Activated CD4-positive, alpha-beta memory T cell treated with anti-CD3 and anti-CD28 coated beads, Interleukin-2, amount 10 ng/mL, durations not matched to agents 7 days and 5 days (primary cell): Measurements from ENCODE around the gene MUC5B. TPM values are rescaled to one million over a fixed set of nuclear protein-coding genes. Genes with fewer than 3 reads are reported as not detected.

Experiments
- CTCF ChIA-PET: fragments of 350-600 bp; sonication (Branson Sonifier 250); formaldehyde crosslinking; loops from one replicate; lab custom pipeline; 2021; ENCODE audit warnings: antibody characterized with exemption, inconsistent platforms; lab: Charles Lee
- POLR2A ChIA-PET: fragments of 350-600 bp; sonication (Branson Sonifier 250); formaldehyde crosslinking; loops from one replicate; lab custom pipeline; 2021; ENCODE audit warnings: antibody characterized with exemption; lab: Charles Lee
- DNase-seq: peaks from one replicate; pipeline ENCODE4 v3.0.0-alpha.2; 2020
- H3K27ac Mint-ChIP-seq: one replicate; pipeline ENCODE4 v1.8.0; 2021; ENCODE audit warnings: mild to moderate bottlenecking, mixed read lengths
- H3K27me3 Mint-ChIP-seq: one replicate; pipeline ENCODE4 v1.8.0; 2021; ENCODE audit warnings: mixed read lengths
- H3K36me3 Mint-ChIP-seq: one replicate; pipeline ENCODE4 v1.8.0; 2021; ENCODE audit warnings: low read depth, mixed read lengths
- H3K4me1 Mint-ChIP-seq: one replicate; pipeline ENCODE4 v1.8.0; 2021; ENCODE audit warnings: mixed read lengths
- H3K4me3 Mint-ChIP-seq: one replicate; pipeline ENCODE4 v1.8.0; 2021; ENCODE audit warnings: mild to moderate bottlenecking, mixed read lengths
- H3K9me3 Mint-ChIP-seq: one replicate; pipeline ENCODE4 v1.8.0; 2021; ENCODE audit warnings: mixed read lengths
- total RNA-seq, 2 experiments: library from RNA; stranded (reverse); gene quantifications; one replicate each; pipeline ENCODE4 v1.2.3, GENCODE V29; 2021

MUC5B gene
- total RNA-seq, 2 experiments from 2014 or later = not detected

- ChIA-PET CTCF (interaction anchor here (1.5 kb wide), 1 partner anchor 11 kb away, joined by 4 read pairs; no protein-coding TSS in a partner anchor), POLR2A (interaction anchor here (0.9 to 3.6 kb wide), 9 partner anchors 10 to 399 kb away, joined by 3 to 18 read pairs (median 4); partner anchors contain the start of genes BRSK2 and CHID1)
- Mint-ChIP-seq H3K27ac (peak within 1 kb of the TSS; percentile 77), H3K36me3 (peaks cover 17% of the 10 kb centered on the region), H3K27me3 (peaks cover 24% of the 10 kb centered on the region), H3K4me3 (peak within 1 kb of the TSS; percentile 77), H3K9me3 (peaks cover 10% of the 10 kb centered on the region), H3K4me1 (peaks cover 31% of the 10 kb centered on the region)
- peak; percentile 97 for DNase-seq
Observed at GRCh38 chr11:1309498-1310317, 86.8 kb downstream of the MUC5B start, which contains the start of gene TOLLIP. Gene TOLLIP (minus strand): TSS chr11:1309632. CDS start chr11:1309498, 134 bp downstream.

- peaks cover 10% of the 10 kb centered on the region for H3K9me3 Mint-ChIP-seq
- peaks cover 17% of the 10 kb centered on the region for H3K36me3 Mint-ChIP-seq
- H3K4me3 Mint-ChIP-seq = peak overlapping the region; percentile 77
- peaks cover 28% of the 10 kb centered on the region for H3K27me3 Mint-ChIP-seq
- ChIA-PET POLR2A (interaction anchor here (1.0 to 3.6 kb wide), 4 partner anchors 25 to 279 kb away, joined by 3 to 18 read pairs (median 11); partner anchors contain the start of gene BRSK2), CTCF (interaction anchor here (1.5 kb wide), 1 partner anchor 11 kb away, joined by 4 read pairs; no protein-coding TSS in a partner anchor)
- DNase-seq = no peak
- H3K4me1 Mint-ChIP-seq = peaks cover 31% of the 10 kb centered on the region
- H3K27ac Mint-ChIP-seq = peak overlapping the region; percentile 77
Observed at GRCh38 chr11:1310318-1310687, 87.4 kb downstream of the MUC5B start.

GRCh38 chr11:1310772-1311468 lies 88.1 kb downstream of the MUC5B start:
- ChIA-PET CTCF (interaction anchor here (1.5 kb wide), 1 partner anchor 10 kb away, joined by 4 read pairs; no protein-coding TSS in a partner anchor), POLR2A (interaction anchor here (1.0 to 3.6 kb wide), 4 partner anchors 24 to 278 kb away, joined by 3 to 18 read pairs (median 10); no protein-coding TSS in a partner anchor)
- H3K27ac Mint-ChIP-seq = peak overlapping the region; percentile 77
- peak overlapping the region; percentile 77 for H3K4me3 Mint-ChIP-seq
- H3K27me3 Mint-ChIP-seq = peaks cover 29% of the 10 kb centered on the region
- H3K9me3 Mint-ChIP-seq = peaks cover 10% of the 10 kb centered on the region
- peaks cover 17% of the 10 kb centered on the region for H3K36me3 Mint-ChIP-seq
- DNase-seq = peak; percentile 43
- peaks cover 31% of the 10 kb centered on the region for H3K4me1 Mint-ChIP-seq

Other genes with a start within 250 kb of the MUC5B start
- not detected for gene MUC6, start 186.3 kb upstream of the MUC5B start, total RNA-seq
- not detected for gene MUC2, start 148.2 kb upstream of the MUC5B start, total RNA-seq
- gene MUC5AC, start 65.1 kb upstream of the MUC5B start, total RNA-seq = not detected
- 10 to 100 TPM; 33.9 to 36.8 TPM for gene TOLLIP, start 86.6 kb downstream of the MUC5B start, total RNA-seq
- gene BRSK2, start 166.9 kb downstream of the MUC5B start, total RNA-seq = under 1 TPM in 1 of 2 experiments, not detected in 1; 0.18 TPM